Calu3 (cell line): ENCODE data around the gene PDE4A. TPM values are rescaled to one million over a fixed set of nuclear protein-coding genes. Genes with fewer than 3 reads are reported as not detected.
"Not testable (repeated sequence)": the region's sequence is repeated elsewhere in the genome, so short reads cannot be mapped to it uniquely, and the experiment has no call there.

Source experiments
- BruUV-seq: library from RNA; stranded (reverse); fragments of 400-500 nt; replicated peaks from 2 replicates; lab custom pipeline; 2021; lab: Mats Ljungman, UMichigan
- CTCF ChIA-PET: fragments of 300-600 bp; sonication (Branson Sonifier 250); formaldehyde crosslinking; loops from one replicate; lab custom pipeline; 2022; ENCODE audit warnings: antibody characterized with exemption; lab: Charles Lee
- DNase-seq: peaks from one replicate; pipeline ENCODE4 v3.0.0; 2022
- H3K27ac Mint-ChIP-seq: one replicate; pipeline ENCODE4 v1.8.0; 2022; ENCODE audit warnings: mixed read lengths; ENCODE audit not compliant: unreplicated experiment
- H3K27me3 Mint-ChIP-seq: one replicate; pipeline ENCODE4 v1.8.0; 2022; ENCODE audit warnings: mixed read lengths; ENCODE audit not compliant: unreplicated experiment
- H3K36me3 Mint-ChIP-seq: one replicate; pipeline ENCODE4 v1.8.0; 2022; ENCODE audit warnings: mild to moderate bottlenecking, moderate library complexity, mixed read lengths; ENCODE audit not compliant: insufficient read depth, unreplicated experiment
- H3K4me1 Mint-ChIP-seq: one replicate; pipeline ENCODE4 v1.8.0; 2022; ENCODE audit warnings: mild to moderate bottlenecking, low read depth, mixed read lengths; ENCODE audit not compliant: unreplicated experiment
- H3K4me3 Mint-ChIP-seq: one replicate; pipeline ENCODE4 v1.8.0; 2022; ENCODE audit warnings: mild to moderate bottlenecking, low read depth, moderate library complexity, mixed read lengths; ENCODE audit not compliant: unreplicated experiment
- H3K9me3 Mint-ChIP-seq: one replicate; pipeline ENCODE4 v1.8.0; 2022; ENCODE audit warnings: low read depth, mixed read lengths; ENCODE audit not compliant: unreplicated experiment
- CTCF ChIP-seq: fragments of 200-600 bp; IDR thresholded peaks from one replicate; pipeline ENCODE4 v1.8.0; 2022; ENCODE audit warnings: antibody characterized with exemption; ENCODE audit not compliant: unreplicated experiment
- intact Hi-C: fragments of 100-400 bp; cut with micrococcal nuclease; formaldehyde crosslinking; loops from one replicate; pipeline ENCODE4 v1.10.0; 2022; ENCODE audit not compliant: unreplicated experiment
- total RNA-seq: library from RNA; stranded (reverse); gene quantifications from 2 replicates; pipeline ENCODE4 v1.2.3, GENCODE V29; 2022

Gene PDE4A
- total RNA-seq, 1 experiment from 2014 or later: 2.8 TPM

DNA sequence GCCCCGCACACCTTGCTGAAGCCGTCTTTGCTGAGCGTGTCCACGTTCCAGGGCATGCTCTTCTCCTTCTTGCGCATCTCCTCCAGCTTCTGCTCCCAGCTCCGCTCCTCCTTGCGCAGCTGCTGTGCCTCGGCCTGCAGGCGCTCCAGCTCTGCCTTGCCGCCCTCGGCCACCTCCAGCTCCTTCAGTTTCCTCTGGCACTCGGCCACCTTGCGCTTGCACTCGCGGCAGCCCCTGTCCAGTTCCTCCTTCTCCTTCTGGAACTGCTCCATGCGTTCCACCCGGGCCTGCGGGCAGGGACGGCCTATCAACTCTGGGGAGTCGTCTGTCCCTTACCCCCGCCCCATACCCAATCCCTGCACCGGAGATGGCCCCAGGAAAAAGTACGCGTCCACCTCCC lies 24.4 kb upstream of the PDE4A start:
- CTCF ChIA-PET: interaction anchor here (0.6 kb wide), 1 partner anchor 361 kb away, joined by 3 read pairs; no protein-coding TSS in a partner anchor
- H3K36me3 Mint-ChIP-seq: peaks cover 32% of the 10 kb centered on the region

DNA sequence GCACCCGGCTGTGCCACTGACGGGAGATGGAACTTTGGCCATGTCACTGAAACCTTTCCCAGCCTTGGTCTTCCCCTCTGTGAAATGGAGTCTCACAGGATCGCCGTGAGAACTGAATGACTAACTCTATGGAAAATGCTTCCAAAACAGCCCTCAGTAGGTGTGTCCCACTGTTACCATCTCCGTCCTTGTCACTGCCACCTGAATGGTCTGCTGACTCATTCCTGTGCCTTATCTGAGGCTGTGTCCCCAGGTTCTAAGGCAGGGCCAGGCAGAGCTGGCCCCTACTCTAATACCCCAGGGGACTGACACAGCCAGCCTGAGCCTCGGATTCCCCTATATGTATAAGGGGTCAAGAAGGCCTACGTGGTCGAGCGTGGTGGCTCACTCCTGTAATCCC lies 21.5 kb upstream of the PDE4A start:
- H3K4me1 Mint-ChIP-seq: peaks cover 9% of the 10 kb centered on the region
- H3K27ac Mint-ChIP-seq: no peak overlapping the region
- no peaks in the 10 kb centered on the region for H3K9me3 Mint-ChIP-seq
- CTCF ChIA-PET: no interaction called here
- H3K4me3 Mint-ChIP-seq: no peak overlapping the region
- TF ChIP-seq CTCF: no peak
- H3K36me3 Mint-ChIP-seq: peaks cover 55% of the 10 kb centered on the region
- intact Hi-C loops: no loop called here
- DNase-seq: no peak
- BruUV-seq: no TSS peak
- no peaks in the 10 kb centered on the region for H3K27me3 Mint-ChIP-seq

More for the DNA sequence above, 24.4 kb upstream of the PDE4A start:
- intact Hi-C loops: no loop called here
- TF ChIP-seq CTCF: no peak
- no peaks in the 10 kb centered on the region for H3K27me3 Mint-ChIP-seq
- no peak overlapping the region for H3K27ac Mint-ChIP-seq
- peaks cover 9% of the 10 kb centered on the region for H3K4me1 Mint-ChIP-seq
- BruUV-seq: no TSS peak
- H3K9me3 Mint-ChIP-seq: no peaks in the 10 kb centered on the region
- DNase-seq: no peak
- H3K4me3 Mint-ChIP-seq: peak overlapping the region; percentile 18

DNA sequence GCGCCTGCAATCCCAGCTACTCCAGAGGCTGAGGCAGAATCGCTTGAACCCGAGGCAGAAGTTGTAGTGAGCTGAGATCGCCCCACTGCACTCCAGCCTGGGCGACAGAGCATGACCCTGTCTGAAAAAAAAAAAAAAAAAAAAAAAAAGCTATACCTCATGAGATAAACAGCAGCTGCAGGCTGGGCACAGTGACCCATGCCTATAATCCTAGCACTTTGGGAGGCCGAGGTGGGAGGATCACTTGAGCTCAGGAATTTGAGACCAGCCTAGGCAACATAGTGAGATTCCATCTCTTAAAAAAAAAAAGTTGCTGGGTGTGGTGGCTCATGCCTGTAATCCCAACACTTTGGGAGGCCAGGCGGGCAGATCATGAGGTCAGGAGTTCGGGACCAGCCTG lies 21.0 kb upstream of the PDE4A start:
- H3K27me3 Mint-ChIP-seq, BruUV-seq, H3K27ac Mint-ChIP-seq, H3K4me3 Mint-ChIP-seq, H3K9me3 Mint-ChIP-seq, H3K4me1 Mint-ChIP-seq, DNase-seq, intact Hi-C loops: not testable (repeated sequence)
- H3K36me3 Mint-ChIP-seq: peaks cover 57% of the 10 kb centered on the region
- CTCF ChIA-PET: interaction anchor here (0.6 kb wide), 1 partner anchor 28 kb away, joined by 3 read pairs; no protein-coding TSS in a partner anchor

- no peak for TF ChIP-seq CTCF
- peaks cover 9% of the 10 kb centered on the region for H3K4me1 Mint-ChIP-seq
- peaks cover 61% of the 10 kb centered on the region for H3K36me3 Mint-ChIP-seq
- H3K27me3 Mint-ChIP-seq: peaks cover 2% of the 10 kb centered on the region
- CTCF ChIA-PET: interaction anchor here (0.6 kb wide), 1 partner anchor 28 kb away, joined by 3 read pairs; no protein-coding TSS in a partner anchor
- no peaks in the 10 kb centered on the region for H3K9me3 Mint-ChIP-seq
- no peak overlapping the region for H3K27ac Mint-ChIP-seq
- DNase-seq: no peak
- no TSS peak for BruUV-seq
- intact Hi-C loops: no loop called here
- H3K4me3 Mint-ChIP-seq: no peak overlapping the region
Measured at GRCh38 chr19:10399878-10400277, 20.5 kb upstream of the PDE4A start.

DNA sequence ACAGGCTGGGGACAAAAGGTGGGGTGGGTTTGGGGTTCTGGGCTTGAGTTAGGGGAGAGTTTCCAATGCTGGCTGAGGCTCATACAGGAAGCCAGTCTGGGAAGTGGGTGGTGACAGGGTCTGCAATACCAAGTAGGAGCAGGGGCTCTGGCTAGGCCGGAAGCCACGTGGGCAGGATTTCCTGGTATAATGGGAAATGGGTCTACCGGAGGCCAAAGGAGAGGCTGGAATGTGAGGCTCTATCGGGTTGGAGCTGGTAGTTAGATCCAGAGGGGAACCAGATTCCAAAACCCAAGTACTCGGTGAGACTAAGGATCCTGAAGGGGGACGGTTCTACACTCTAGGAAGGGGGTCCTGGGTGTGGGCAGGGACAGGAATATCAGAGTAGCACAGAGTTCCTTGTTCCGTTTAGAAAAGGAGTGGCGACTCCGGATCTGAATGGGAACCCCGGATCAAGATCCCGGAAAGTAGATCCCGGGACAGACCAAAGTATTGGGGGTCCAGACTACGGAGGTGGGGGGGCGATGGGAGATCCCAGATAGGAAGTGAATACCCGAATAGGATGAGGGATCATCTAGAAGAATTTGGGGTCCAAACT lies 17.8 kb upstream of the PDE4A start:
- intact Hi-C loops: no loop called here
- Mint-ChIP-seq H3K4me3 (peak overlapping the region; percentile 87), H3K36me3 (peaks cover 48% of the 10 kb centered on the region), H3K27me3 (peaks cover 22% of the 10 kb centered on the region), H3K9me3 (no peaks in the 10 kb centered on the region), H3K27ac (peak overlapping the region; percentile 88), H3K4me1 (peaks cover 8% of the 10 kb centered on the region)
- no peak for DNase-seq
- TSS peak; percentile 68 for BruUV-seq
- no peak for TF ChIP-seq CTCF
- CTCF ChIA-PET: interaction anchor here (0.7 to 2.0 kb wide), 2 partner anchors 44 to 143 kb away, joined by 7 to 8 read pairs; no protein-coding TSS in a partner anchor
